Activated T-helper 9 cell treated with anti-CD3 and anti-CD28 coated beads, Interleukin-2, amount 50 U/mL, for 16 hours (primary cell): ENCODE results near the gene MAST4.

Experiments
- DNase-seq: peaks from one replicate; pipeline ENCODE4 v3.0.0-alpha.2; 2020; ENCODE audit warnings: low read depth

Gene MAST4

GRCh38 chr5:67190861-67191260, 594.7 kb downstream of the MAST4 start:
- no peak for DNase-seq

GRCh38 chr5:67192719-67193438, 596.7 kb downstream of the MAST4 start:
- DNase-seq, result no peak

GRCh38 chr5:67193439-67193807, 597.2 kb downstream of the MAST4 start:
- DNase-seq, result no peak

GRCh38 chr5:67194166-67194565, 598.0 kb downstream of the MAST4 start:
- DNase-seq, result no peak

GRCh38 chr5:67195406-67196275, 599.4 kb downstream of the MAST4 start:
- no peak for DNase-seq

- DNase-seq, result no peak
Measured at GRCh38 chr5:67196537-67197059, 600.4 kb downstream of the MAST4 start, which contains the start of gene CD180. TSS of gene CD180 (minus strand) at chr5:67196799. CDS start at chr5:67196641, 158 bp downstream.

GRCh38 chr5:67197536-67197935, 601.3 kb downstream of the MAST4 start:
- no peak for DNase-seq

GRCh38 chr5:67198917-67199316, 602.7 kb downstream of the MAST4 start:
- no peak for DNase-seq

- DNase-seq, result no peak
Measured at GRCh38 chr5:67199859-67200258, 603.7 kb downstream of the MAST4 start.

- no peak for DNase-seq
Measured at GRCh38 chr5:67200809-67201562, 604.8 kb downstream of the MAST4 start.

- DNase-seq, result no peak
Measured at GRCh38 chr5:67201897-67202549, 605.8 kb downstream of the MAST4 start.

- no peak for DNase-seq
Measured at GRCh38 chr5:67202828-67203227, 606.6 kb downstream of the MAST4 start.

- no peak for DNase-seq
Measured at GRCh38 chr5:67203701-67204074, 607.5 kb downstream of the MAST4 start.

- DNase-seq, result no peak
Measured at GRCh38 chr5:67204821-67205220, 608.6 kb downstream of the MAST4 start.

GRCh38 chr5:67205981-67206380, 609.8 kb downstream of the MAST4 start:
- no peak for DNase-seq

GRCh38 chr5:67206461-67206860, 610.3 kb downstream of the MAST4 start:
- no peak for DNase-seq

GRCh38 chr5:67206929-67207328, 610.7 kb downstream of the MAST4 start:
- peak; percentile 60 for DNase-seq

- DNase-seq, result no peak
Measured at GRCh38 chr5:67208403-67208802, 612.2 kb downstream of the MAST4 start.

- peak; percentile 31 for DNase-seq
Measured at GRCh38 chr5:67209141-67209771, 613.1 kb downstream of the MAST4 start.

GRCh38 chr5:67211926-67212325, 615.7 kb downstream of the MAST4 start:
- DNase-seq, result no peak

- no peak for DNase-seq
Measured at GRCh38 chr5:67214036-67214435, 617.8 kb downstream of the MAST4 start.
